ENCODE data around the gene OTOGL. TPM values are rescaled to one million over a fixed set of nuclear protein-coding genes. Genes with fewer than 3 reads are reported as not detected.
"Not testable (repeated sequence)": the region's sequence is repeated elsewhere in the genome, so short reads cannot be mapped to it uniquely, and the experiment has no call there.

The OTOGL gene
- total RNA-seq, 2 experiments from 2014 or later = not detected

DNA sequence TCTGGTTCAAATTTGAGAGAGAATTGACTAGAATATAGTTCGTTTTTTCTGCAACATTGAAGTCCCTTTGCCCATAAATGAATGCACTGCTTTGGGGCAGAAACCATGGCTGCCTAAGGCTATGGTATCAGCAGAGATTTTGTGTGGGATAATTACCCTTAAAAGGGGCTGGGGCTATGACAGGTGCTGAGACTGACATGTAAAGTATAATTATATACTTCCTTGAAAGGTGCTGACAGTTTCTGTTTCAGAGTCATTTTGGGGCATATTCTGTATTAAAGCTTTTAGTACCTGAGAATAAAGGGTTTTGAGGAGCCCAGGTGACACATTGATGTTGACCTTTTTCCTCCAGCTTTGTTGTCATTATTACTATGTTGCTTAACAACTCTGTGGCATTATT lies 194.4 kb downstream of the OTOGL start:
- Histone ChIP-seq H3K4me1 (ENCODE audit: insufficient read depth, low read length, poor library complexity, severe bottlenecking) (no peaks in the 10 kb centered on the region), H3K4me2 (ENCODE audit: low read length) (no peak overlapping the region), H3K9me3 (ENCODE audit: low read length) (no peaks in the 10 kb centered on the region), H3K9me2 (ENCODE audit: insufficient read depth, low read length) (no peaks in the 10 kb centered on the region), H3K4me3 (ENCODE audit: low read depth, low read length, poor library complexity, severe bottlenecking) (no peak overlapping the region), H3K27ac (ENCODE audit: low read depth, low read length, poor library complexity, severe bottlenecking) (no peak overlapping the region), H2AFZ (ENCODE audit: low read length) (no peak overlapping the region), H4K20me1 (ENCODE audit: insufficient read depth, low read length) (no peaks in the 10 kb centered on the region), H3K36me3 (ENCODE audit: insufficient read depth, low read length) (no peaks in the 10 kb centered on the region), H3K79me2 (ENCODE audit: insufficient read depth, low read depth, low read length) (no peaks in the 10 kb centered on the region)
- BruUV-seq (replicated peaks) = no TSS peak
- TF ChIP-seq, protein P1, sequence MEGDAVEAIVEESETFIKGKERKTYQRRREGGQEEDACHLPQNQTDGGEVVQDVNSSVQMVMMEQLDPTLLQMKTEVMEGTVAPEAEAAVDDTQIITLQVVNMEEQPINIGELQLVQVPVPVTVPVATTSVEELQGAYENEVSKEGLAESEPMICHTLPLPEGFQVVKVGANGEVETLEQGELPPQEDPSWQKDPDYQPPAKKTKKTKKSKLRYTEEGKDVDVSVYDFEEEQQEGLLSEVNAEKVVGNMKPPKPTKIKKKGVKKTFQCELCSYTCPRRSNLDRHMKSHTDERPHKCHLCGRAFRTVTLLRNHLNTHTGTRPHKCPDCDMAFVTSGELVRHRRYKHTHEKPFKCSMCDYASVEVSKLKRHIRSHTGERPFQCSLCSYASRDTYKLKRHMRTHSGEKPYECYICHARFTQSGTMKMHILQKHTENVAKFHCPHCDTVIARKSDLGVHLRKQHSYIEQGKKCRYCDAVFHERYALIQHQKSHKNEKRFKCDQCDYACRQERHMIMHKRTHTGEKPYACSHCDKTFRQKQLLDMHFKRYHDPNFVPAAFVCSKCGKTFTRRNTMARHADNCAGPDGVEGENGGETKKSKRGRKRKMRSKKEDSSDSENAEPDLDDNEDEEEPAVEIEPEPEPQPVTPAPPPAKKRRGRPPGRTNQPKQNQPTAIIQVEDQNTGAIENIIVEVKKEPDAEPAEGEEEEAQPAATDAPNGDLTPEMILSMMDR (conservative IDR thresholded peaks at IDR 0.05; ENCODE audit: low read length) = no peak
- TF ChIP-seq EZH2phosphoT487 (IDR thresholded peaks at IDR 0.05; ENCODE audit: borderline replicate concordance, low read depth, low read length) = no peak
- POLR2A ChIA-PET = no interaction called here
- intact Hi-C loops (cut with micrococcal nuclease; ENCODE audit: unreplicated experiment) = no loop called here
- no peak for DNase-seq (ENCODE audit: low spot score)
- CTCF ChIA-PET (ENCODE audit: unreplicated experiment) = no interaction called here

DNA sequence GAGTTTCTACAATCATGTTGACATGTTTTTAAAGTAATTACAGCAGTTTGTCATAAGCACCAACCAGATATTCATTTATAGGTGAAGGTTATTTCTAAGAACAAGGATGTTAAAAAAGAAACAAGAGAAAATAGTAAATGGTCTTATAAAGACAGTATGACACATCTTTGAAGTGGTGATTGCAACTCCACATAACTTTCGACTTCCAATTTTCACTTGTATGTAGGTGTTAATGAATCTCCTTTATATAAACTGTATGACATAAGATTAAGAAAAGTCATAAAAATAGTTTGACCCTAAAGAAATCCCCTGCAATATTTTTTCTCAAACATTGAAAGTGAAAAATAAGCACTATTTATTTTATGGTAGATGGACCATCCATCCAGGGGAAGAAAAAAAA lies 199.9 kb downstream of the OTOGL start:
- Histone ChIP-seq H3K27ac (ENCODE audit: low read depth, low read length, poor library complexity, severe bottlenecking) (no peak overlapping the region), H3K4me1 (ENCODE audit: insufficient read depth, low read length, poor library complexity, severe bottlenecking) (no peaks in the 10 kb centered on the region), H2AFZ (ENCODE audit: low read length) (no peak overlapping the region), H4K20me1 (ENCODE audit: insufficient read depth, low read length) (no peaks in the 10 kb centered on the region), H3K9me3 (ENCODE audit: low read length) (no peaks in the 10 kb centered on the region), H3K36me3 (ENCODE audit: insufficient read depth, low read length) (no peaks in the 10 kb centered on the region), H3K9me2 (ENCODE audit: insufficient read depth, low read length) (no peaks in the 10 kb centered on the region), H3K4me2 (ENCODE audit: low read length) (no peak overlapping the region), H3K4me3 (ENCODE audit: low read depth, low read length, poor library complexity, severe bottlenecking) (no peak overlapping the region), H3K79me2 (ENCODE audit: insufficient read depth, low read depth, low read length) (no peaks in the 10 kb centered on the region)
- no peak for TF ChIP-seq EZH2phosphoT487 (IDR thresholded peaks at IDR 0.05; ENCODE audit: borderline replicate concordance, low read depth, low read length)
- TF ChIP-seq, protein P1 (conservative IDR thresholded peaks at IDR 0.05; ENCODE audit: low read length) = no peak
- intact Hi-C loops (cut with micrococcal nuclease; ENCODE audit: unreplicated experiment) = no loop called here
- BruUV-seq (replicated peaks) = no TSS peak
- DNase-seq (ENCODE audit: low spot score) = no peak
- POLR2A ChIA-PET = no interaction called here
- CTCF ChIA-PET (ENCODE audit: unreplicated experiment) = no interaction called here

DNA sequence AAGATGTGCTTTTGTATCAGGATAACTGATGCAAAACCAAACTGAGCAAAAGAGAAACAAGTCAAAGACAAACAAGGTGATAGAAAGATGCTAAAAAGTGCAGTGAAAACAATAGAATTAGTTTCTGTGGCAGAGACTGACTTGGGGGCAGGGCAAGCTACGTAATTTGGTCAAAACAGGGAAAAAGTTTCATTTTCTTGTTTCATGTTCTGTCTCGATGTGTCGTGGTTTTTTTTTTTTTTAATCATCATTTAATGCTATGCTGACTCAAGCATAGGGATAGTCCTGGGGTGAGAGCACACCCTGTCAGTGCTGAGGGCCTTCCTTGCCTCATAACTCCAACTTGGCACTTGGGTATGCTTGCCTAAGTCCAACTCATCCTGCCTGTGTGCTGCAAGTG lies 200.6 kb downstream of the OTOGL start:
- H4K20me1 ChIP-seq (ENCODE audit: insufficient read depth, low read length) = no peaks in the 10 kb centered on the region
- no peak overlapping the region for H3K27ac ChIP-seq (ENCODE audit: low read depth, low read length, poor library complexity, severe bottlenecking)
- H2AFZ ChIP-seq (ENCODE audit: low read length) = no peak overlapping the region
- no peaks in the 10 kb centered on the region for H3K79me2 ChIP-seq (ENCODE audit: insufficient read depth, low read depth, low read length)
- H3K4me3 ChIP-seq (ENCODE audit: low read depth, low read length, poor library complexity, severe bottlenecking) = no peak overlapping the region
- H3K36me3 ChIP-seq (ENCODE audit: insufficient read depth, low read length) = no peaks in the 10 kb centered on the region
- H3K9me2 ChIP-seq (ENCODE audit: insufficient read depth, low read length) = no peaks in the 10 kb centered on the region
- intact Hi-C loops (cut with micrococcal nuclease; ENCODE audit: unreplicated experiment) = no loop called here
- ChIA-PET POLR2A (no interaction called here), CTCF (ENCODE audit: unreplicated experiment) (no interaction called here)
- H3K4me2 ChIP-seq (ENCODE audit: low read length) = no peak overlapping the region
- H3K9me3 ChIP-seq (ENCODE audit: low read length) = no peaks in the 10 kb centered on the region
- no peak for TF ChIP-seq EZH2phosphoT487 (IDR thresholded peaks at IDR 0.05; ENCODE audit: borderline replicate concordance, low read depth, low read length)
- TF ChIP-seq, protein P1 (conservative IDR thresholded peaks at IDR 0.05; ENCODE audit: low read length) = no peak
- H3K4me1 ChIP-seq (ENCODE audit: insufficient read depth, low read length, poor library complexity, severe bottlenecking) = no peaks in the 10 kb centered on the region
- no peak for DNase-seq (ENCODE audit: low spot score)
- no TSS peak for BruUV-seq (replicated peaks)

DNA sequence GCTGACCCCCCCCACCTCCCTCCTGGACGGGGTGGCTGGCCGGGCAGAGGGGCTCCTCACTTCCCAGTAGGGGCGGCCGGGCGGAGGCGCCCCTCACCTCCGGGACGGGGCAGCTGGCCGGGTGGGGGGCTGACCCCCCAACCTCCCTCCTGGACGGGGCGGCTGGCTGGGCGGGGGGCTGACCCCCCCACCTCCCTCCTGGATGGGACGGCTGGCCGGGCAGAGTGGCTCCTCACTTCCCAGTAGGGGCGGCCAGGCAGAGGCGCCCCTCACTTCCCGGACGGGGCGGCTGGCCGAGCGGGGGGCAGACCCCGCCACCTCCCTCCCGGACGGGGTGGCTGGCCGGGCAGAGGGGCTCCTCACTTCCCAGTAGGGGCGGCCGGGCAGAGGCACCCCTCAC lies 208.1 kb downstream of the OTOGL start:
- CTCF ChIA-PET (ENCODE audit: unreplicated experiment); intact Hi-C loops (cut with micrococcal nuclease; ENCODE audit: unreplicated experiment); H3K9me2 ChIP-seq (ENCODE audit: insufficient read depth, low read length); H3K79me2 ChIP-seq (ENCODE audit: insufficient read depth, low read depth, low read length); H3K9me3 ChIP-seq (ENCODE audit: low read length); H3K4me2 ChIP-seq (ENCODE audit: low read length); POLR2A ChIA-PET; H3K27ac ChIP-seq (ENCODE audit: low read depth, low read length, poor library complexity, severe bottlenecking); H3K4me1 ChIP-seq (ENCODE audit: insufficient read depth, low read length, poor library complexity, severe bottlenecking); H2AFZ ChIP-seq (ENCODE audit: low read length); H3K4me3 ChIP-seq (ENCODE audit: low read depth, low read length, poor library complexity, severe bottlenecking); BruUV-seq (replicated peaks); DNase-seq (ENCODE audit: low spot score); H3K36me3 ChIP-seq (ENCODE audit: insufficient read depth, low read length); H4K20me1 ChIP-seq (ENCODE audit: insufficient read depth, low read length): not testable (repeated sequence)
